Eye (tissue), 1 donor: Measurements from ENCODE around the gene AUTS2.

Experiments used
- DNase-seq: peaks from one replicate; pipeline ENCODE4 v3.0.0-alpha.2; 2015

The AUTS2 gene

GRCh38 chr7:69957661-69958060, 359.4 kb downstream of the AUTS2 start:
- no peak for DNase-seq

GRCh38 chr7:69959789-69960499, 361.7 kb downstream of the AUTS2 start:
- no peak for DNase-seq

- DNase-seq: no peak
Measured at GRCh38 chr7:69961436-69961835, 363.2 kb downstream of the AUTS2 start.

- no peak for DNase-seq
Measured at GRCh38 chr7:69962186-69963065, 364.2 kb downstream of the AUTS2 start.

GRCh38 chr7:69963393-69963792, 365.1 kb downstream of the AUTS2 start:
- DNase-seq: no peak

GRCh38 chr7:69966766-69967591, 368.7 kb downstream of the AUTS2 start:
- DNase-seq: peak; percentile 74

- DNase-seq: peak; percentile 53
Measured at GRCh38 chr7:69967689-69968450, 369.6 kb downstream of the AUTS2 start.

- DNase-seq: no peak
Measured at GRCh38 chr7:69968969-69969556, 370.8 kb downstream of the AUTS2 start.

GRCh38 chr7:69981646-69982045, 383.4 kb downstream of the AUTS2 start:
- no peak for DNase-seq

- peak; percentile 41 for DNase-seq
Measured at GRCh38 chr7:69982197-69982596, 383.9 kb downstream of the AUTS2 start.

GRCh38 chr7:69989551-69989950, 391.3 kb downstream of the AUTS2 start:
- DNase-seq: no peak

GRCh38 chr7:69992938-69993337, 394.7 kb downstream of the AUTS2 start:
- no peak for DNase-seq

GRCh38 chr7:69994218-69994617, 395.9 kb downstream of the AUTS2 start:
- no peak for DNase-seq

- no peak for DNase-seq
Measured at GRCh38 chr7:69994886-69995542, 396.7 kb downstream of the AUTS2 start.

- peak; percentile 51 for DNase-seq
Measured at GRCh38 chr7:69996121-69996520, 397.8 kb downstream of the AUTS2 start.

- DNase-seq: no peak
Measured at GRCh38 chr7:70000737-70001348, 402.6 kb downstream of the AUTS2 start.

GRCh38 chr7:70005480-70005879, 407.2 kb downstream of the AUTS2 start:
- DNase-seq: no peak

GRCh38 chr7:70005891-70006260, 407.6 kb downstream of the AUTS2 start:
- DNase-seq: no peak

- DNase-seq: peak; percentile 96
Measured at GRCh38 chr7:70006261-70006920, 408.1 kb downstream of the AUTS2 start.

GRCh38 chr7:70008466-70008865, 410.2 kb downstream of the AUTS2 start:
- no peak for DNase-seq
